ENCODE measurements around the gene B3GAT2.

GRCh38 chr6:70997379-70997778 is 40.5 kb upstream of the B3GAT2 start:
- TF ChIP-seq CTCF (conservative IDR thresholded peaks at IDR 0.05 in 1 of 2, IDR thresholded peaks at IDR 0.05 in 1 of 2; ENCODE audit: low read depth in 1 of 2, low read length in 2 of 2) (no peak), EZH2 (IDR thresholded peaks at IDR 0.05; ENCODE audit: low read length, missing control alignments) (no peak)
